Measurements from ENCODE around the gene NXPH3.

GRCh38 chr17:49567871-49568694 lies 7.6 kb upstream of the NXPH3 start:
- TF ChIP-seq, protein P1, sequence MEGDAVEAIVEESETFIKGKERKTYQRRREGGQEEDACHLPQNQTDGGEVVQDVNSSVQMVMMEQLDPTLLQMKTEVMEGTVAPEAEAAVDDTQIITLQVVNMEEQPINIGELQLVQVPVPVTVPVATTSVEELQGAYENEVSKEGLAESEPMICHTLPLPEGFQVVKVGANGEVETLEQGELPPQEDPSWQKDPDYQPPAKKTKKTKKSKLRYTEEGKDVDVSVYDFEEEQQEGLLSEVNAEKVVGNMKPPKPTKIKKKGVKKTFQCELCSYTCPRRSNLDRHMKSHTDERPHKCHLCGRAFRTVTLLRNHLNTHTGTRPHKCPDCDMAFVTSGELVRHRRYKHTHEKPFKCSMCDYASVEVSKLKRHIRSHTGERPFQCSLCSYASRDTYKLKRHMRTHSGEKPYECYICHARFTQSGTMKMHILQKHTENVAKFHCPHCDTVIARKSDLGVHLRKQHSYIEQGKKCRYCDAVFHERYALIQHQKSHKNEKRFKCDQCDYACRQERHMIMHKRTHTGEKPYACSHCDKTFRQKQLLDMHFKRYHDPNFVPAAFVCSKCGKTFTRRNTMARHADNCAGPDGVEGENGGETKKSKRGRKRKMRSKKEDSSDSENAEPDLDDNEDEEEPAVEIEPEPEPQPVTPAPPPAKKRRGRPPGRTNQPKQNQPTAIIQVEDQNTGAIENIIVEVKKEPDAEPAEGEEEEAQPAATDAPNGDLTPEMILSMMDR (IDR thresholded peaks at IDR 0.05): peak; percentile 93
- no peak for TF ChIP-seq EZH2 (IDR thresholded peaks at IDR 0.05; ENCODE audit: borderline replicate concordance, insufficient read depth, low read depth, low read length, poor library complexity, severe bottlenecking)

Data from B cell (primary cell).